GM21423 (cell line): Measurements from ENCODE around the gene ABHD17A.

Source experiments
- ATAC-seq: cut with Tn5 transposase; IDR thresholded peaks from one replicate; pipeline ENCODE4 v1.9.1; 2021; ENCODE audit warnings: mild to moderate bottlenecking, moderate library complexity; ENCODE audit not compliant: unreplicated experiment

Gene ABHD17A

GRCh38 chr19:1854542-1855039 is 30.7 kb downstream of the ABHD17A start:
- no peak for ATAC-seq

DNA sequence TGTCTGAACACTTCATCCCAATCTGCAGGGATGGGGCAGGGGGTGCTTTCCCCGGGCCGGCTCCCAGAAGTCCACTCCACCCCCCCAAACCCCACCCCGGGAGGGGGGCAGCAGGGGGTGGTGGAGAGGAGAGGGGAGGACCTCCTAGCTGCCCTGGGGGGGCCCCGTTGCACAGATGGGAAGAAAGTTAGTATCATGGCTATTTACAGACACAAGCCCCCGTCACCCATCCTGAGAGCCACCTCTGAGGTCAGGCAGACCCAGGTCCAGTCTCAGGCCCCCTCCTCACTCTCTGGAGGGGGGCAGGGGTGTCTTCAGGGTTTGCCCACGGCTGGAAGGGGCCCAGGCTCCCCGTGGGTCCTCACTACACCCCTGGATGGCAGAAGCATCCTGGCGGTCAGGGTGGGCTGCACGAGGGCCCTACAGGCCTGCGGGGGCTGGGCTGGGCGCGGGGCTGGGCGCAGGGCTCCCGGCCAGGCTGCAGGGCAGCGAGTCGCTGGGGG is 31.2 kb downstream of the ABHD17A start:
- ATAC-seq, result no peak

DNA sequence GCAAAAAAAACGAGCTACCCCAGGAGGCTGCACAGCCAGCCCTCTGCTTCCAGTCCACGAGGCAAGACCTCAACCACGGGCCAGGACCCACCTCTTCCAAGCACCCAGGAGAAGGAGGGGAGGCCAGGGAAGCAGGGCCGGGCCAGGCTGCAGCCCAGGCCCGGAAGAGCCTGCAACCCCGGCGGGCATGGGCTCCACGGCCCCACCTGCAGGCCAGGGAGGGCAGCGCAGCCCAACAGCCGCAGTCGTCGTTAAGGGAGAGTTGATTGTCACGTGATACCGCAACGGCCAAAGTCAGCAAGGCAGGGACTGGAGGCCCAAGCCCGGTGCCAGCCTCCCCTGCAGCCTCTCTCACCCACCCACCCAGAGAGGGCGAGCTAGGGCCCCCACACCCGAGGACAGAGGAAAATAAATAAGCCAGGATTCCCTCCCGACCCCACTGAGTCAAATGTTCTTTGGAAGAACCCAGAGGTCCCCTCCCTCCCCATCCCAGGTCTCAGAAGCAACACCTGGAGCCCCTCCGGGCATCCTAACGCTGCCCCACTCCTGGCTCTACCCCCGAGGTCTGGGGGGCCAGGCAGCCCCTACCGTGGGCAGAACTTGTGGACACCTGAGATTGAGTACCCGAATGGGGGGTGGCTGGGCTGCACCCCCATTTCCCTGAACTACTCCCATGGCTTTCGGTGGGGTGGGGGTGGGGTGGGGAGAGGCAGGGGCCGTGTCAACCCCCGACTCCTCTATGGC is 31.8 kb downstream of the ABHD17A start:
- ATAC-seq, result no peak

GRCh38 chr19:1852581-1853128 is 32.6 kb downstream of the ABHD17A start:
- no peak for ATAC-seq

DNA sequence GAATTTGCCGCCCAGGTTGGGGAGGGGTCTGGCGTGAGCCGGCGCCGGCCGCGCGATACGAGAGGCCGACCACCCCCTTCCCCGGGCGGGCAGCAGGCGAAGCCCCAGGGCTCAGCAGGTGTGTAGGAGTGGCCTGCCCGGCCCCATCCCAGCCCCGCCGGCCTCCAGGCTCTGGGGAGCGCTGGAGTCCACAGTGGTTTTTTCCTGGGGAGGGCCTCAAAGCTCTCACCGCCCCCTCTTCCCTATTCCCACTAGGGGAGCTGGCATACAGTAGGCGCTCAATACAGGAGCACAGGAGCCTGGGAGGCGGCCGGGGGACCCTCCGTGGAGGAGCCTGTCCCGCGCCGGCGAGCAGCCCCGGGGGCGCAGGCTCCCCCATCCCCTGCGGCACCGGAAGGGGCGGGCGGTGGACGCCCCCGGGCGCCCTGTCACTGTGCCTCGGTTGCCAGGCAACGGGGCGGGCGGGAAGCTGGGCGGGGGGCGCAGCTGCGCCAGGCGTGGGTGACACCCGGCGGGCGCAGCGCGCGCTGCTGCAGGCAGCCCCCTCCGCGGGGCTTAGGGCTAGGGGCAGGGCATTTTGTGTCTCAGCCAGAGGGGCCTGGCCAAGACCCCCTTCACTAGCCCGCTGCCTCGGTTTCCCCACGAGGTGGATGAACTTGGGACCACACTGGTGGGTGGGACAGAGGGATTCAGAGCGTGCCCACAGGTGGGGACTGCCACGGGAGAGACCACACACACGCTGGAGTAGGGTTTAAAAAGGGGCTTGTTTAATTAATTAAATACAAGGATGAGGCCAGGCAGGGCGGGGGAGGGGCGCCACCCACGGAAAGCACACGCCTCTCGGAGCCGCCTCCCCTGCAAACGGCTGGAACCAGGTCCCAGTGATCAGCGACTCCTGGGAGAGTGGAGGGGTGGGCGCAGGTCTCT is 33.4 kb downstream of the ABHD17A start:
- ATAC-seq, result no peak

DNA sequence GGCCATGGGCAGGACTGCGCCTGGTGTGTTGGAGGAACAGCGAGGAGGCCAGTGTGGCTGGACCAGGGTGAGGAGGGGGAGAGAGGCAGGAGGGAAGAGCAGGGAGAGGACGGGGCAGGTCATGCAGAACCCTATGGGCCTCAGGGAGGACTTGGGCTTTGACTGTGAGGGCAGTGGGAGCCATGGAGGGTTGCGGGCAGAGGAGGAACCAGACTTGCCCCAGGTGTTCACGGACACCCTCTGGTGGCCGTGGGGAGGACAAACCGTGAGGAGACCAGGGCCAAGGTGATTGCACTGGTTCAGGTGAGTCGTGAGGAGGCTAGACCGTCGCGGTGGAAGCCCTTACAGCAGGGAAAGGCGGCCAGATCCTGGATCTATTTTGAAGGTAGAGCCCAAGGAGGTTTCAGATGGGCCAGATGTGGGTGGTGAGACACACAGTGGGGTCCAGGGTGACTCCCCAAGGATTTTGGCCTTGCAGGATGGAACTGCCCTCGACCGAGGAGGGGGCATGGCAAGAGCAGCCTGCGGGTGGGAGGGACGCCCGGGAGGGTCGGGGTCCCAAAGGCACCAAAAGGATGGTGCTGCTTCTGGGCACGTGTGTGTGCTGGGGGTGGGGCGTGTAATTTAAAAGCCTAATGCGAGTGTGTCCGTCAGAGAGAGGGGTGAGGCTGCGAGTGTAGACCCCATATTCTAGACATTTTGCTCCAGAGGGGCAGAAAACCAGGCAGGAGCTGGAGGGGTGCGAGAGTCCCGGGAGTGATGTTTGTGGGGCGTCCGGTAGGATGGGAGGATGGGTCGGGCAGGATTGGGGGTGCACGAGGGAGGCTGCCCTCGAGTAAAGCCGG is 34.3 kb downstream of the ABHD17A start:
- no peak for ATAC-seq

GRCh38 chr19:1849886-1850398 is 35.4 kb downstream of the ABHD17A start:
- ATAC-seq, result no peak

GRCh38 chr19:1849132-1849474 is 36.2 kb downstream of the ABHD17A start:
- ATAC-seq, result no peak

GRCh38 chr19:1848399-1849131 is 36.7 kb downstream of the ABHD17A start, which contains the start of gene REXO1:
TSS of gene REXO1 (minus strand) at chr19:1848483. CDS start at chr19:1848358, 125 bp downstream.
- ATAC-seq, result peak; percentile 59

- peak; percentile 17 for ATAC-seq
Observed at GRCh38 chr19:1847684-1848398, 37.5 kb downstream of the ABHD17A start.

GRCh38 chr19:1847348-1847683 is 38.0 kb downstream of the ABHD17A start:
- ATAC-seq, result no peak

DNA sequence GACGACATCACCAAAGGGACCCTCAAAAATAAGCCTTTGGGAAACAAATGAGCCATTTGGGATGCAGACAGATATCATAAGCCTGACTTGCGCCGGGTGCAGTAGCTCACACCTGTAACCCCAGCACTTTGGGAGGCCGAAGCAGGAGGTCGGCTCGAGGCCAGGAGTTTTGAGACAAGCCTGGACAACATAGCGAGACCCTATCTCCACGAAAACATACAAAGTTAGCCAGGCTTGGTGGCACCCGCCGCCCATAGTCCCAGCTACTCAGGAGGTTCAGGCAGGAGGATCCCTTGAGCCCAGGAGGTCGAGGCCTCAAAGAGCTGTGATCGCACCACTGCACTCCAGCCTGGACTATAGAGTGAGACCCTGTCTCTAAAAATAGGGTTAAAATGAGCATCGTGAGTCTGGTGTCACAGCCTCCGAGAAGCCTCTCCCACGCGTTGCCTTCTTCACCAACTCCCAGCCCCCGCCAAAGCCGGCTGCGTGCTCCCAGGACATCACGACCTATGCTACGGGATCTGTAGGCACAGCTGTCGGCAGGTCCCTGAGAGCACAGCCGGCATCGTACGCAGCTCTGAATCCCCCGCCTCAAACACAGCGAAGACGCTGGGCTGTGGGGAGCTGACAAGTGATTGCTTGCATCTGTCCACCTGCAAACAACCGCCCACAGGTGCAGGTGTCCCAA is 38.6 kb downstream of the ABHD17A start:
- no peak for ATAC-seq

DNA sequence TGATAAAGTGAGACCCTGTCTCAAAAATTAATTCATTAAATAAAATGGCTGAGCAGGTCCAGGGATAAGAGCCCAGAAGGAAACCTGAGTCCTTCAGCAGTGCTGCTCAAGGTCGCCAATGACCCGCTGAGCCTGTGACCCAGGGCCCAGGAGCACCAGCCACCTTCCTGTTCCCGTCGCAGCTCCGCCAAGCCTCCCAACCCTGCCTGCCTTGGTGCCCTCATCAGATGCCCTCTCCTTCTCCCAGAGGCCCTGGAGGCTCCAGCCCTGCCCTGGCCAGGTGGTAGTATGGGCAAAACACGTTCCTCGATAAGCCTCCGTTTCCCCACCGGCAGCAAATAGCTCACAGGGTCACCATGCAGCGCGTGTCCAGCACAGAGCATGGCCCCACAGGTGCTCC is 39.7 kb downstream of the ABHD17A start:
- ATAC-seq, result no peak

- no peak for ATAC-seq
Observed at GRCh38 chr19:1845125-1845515, 40.2 kb downstream of the ABHD17A start.

DNA sequence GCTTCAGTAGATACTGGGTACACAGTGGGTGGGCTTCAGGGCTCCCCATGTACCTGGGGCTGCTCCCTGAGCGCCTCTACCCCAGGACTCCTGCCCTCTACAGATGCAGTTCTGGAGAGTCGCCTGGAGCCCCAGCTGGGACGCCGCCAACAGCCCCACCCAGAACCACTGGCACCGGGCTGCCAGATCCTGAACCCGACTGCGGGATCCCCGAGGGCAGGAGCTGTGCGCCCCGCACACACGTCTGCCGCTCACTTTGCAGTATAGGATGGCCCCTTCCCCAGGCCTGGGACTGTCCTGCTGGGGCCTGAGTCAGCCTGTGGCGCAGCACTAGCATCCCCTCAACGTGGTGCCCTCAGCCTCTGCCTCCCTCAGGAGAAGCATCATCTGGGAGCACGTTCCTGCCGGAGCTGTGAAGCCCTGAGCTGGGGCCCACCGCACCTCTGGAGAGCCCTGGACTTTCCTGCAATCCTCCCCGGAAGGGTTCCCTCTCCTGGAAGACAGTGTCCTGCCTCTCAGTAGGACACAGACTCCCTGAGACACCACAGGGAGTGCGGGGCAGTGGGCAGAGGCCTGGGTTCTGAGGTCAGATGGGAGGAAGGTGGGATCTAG is 40.7 kb downstream of the ABHD17A start:
- ATAC-seq, result no peak

- ATAC-seq, result no peak
Observed at GRCh38 chr19:1843646-1844394, 41.5 kb downstream of the ABHD17A start.

DNA sequence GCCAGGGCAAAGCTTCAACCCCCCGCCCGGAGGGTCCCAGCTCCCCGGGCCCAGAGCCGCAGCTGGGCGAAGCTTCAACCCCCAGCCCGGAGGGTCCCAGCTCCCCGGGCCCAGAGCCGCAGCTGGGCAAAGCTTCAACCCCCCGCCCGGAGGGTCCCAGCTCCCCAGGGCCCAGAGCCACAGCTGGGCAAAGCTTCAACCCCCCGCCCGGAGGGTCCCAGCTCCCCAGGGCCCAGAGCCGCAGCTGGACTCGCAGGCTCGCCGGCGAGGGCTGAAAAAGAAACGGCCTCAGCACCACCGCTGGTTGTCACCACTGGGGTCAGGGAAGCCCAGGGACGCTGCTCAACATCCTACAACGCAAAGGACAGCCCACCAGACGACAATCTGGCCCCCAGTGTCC is 42.2 kb downstream of the ABHD17A start:
- no peak for ATAC-seq
